Tibial artery (tissue), 4 donors: ENCODE results near the gene PTH2R.

Experiments used
- DNase-seq, 2 donors: peaks; one replicate each; pipeline ENCODE4 v3.0.0-alpha.2; 2019
- H3K27ac ChIP-seq, 2 donors: fragments of 200-600 bp; sonication (generic) in 1 of 2; 1 replicate in 1 of 2; 2 replicates in 1 of 2; pipeline ENCODE4 v1.5.1; 2018 to 2019; ENCODE audit warnings: mild to moderate bottlenecking in 1 of 2
- H3K27me3 ChIP-seq, 2 donors: fragments of 200-600 bp; sonication (generic) in 1 of 2; one replicate each; pipeline versions ENCODE4 v1.5.1 to v1.6.0; 2016 to 2019
- H3K36me3 ChIP-seq, 3 donors: fragments of 200-600 bp; sonication (generic) in 2 of 3; one replicate each; pipeline ENCODE4 v1.5.1; 2016 to 2019; ENCODE audit warnings: mild to moderate bottlenecking in 2 of 3
- H3K4me1 ChIP-seq, 4 donors: fragments of 200-600 bp; sonication (generic) in 2 of 4; 1 replicate in 3 of 4; 2 replicates in 1 of 4; pipeline ENCODE4 v1.5.1; 2016 to 2019
- H3K4me3 ChIP-seq, 2 donors: fragments of 200-600 bp; sonication (generic) in 1 of 2; 1 replicate in 1 of 2; 2 replicates in 1 of 2; pipeline ENCODE4 v1.5.1; 2018 to 2019; ENCODE audit warnings: mild to moderate bottlenecking in 2 of 2
- H3K9me3 ChIP-seq, 3 donors: fragments of 200-600 bp; sonication (generic) in 1 of 3; one replicate each; pipeline ENCODE4 v1.5.1; 2016 to 2019
- CTCF ChIP-seq, 2 experiments: fragments of 200-600 bp in 1 of 2; fragments of 450-650 bp in 1 of 2; IDR thresholded peaks; one replicate each; pipeline ENCODE4 v1.5.1; 2017 to 2019; ENCODE audit warnings: antibody characterized with exemption in 2 of 2, mild to moderate bottlenecking in 1 of 2, moderate library complexity in 1 of 2
- intact Hi-C: fragments of 100-400 bp; cut with DNase I; formaldehyde crosslinking; loops from one replicate; pipeline ENCODE4 v1.15.0; 2023; ENCODE audit warnings: low total_unique reads

The PTH2R gene

GRCh38 chr2:208360259-208361076 is 46.1 kb upstream of the PTH2R start:
- TF ChIP-seq CTCF (IDR thresholded peaks at IDR 0.05): no peak
- no peak for DNase-seq
- Histone ChIP-seq H3K27me3 (no peaks in the 10 kb centered on the region), H3K4me3 (no peak overlapping the region), H3K9me3 (peaks cover 0 to 6% (median 3%) of the 10 kb centered on the region in 3 donors), H3K27ac (no peak overlapping the region), H3K4me1 (peaks cover 0 to 5% (median 0%) of the 10 kb centered on the region in 4 donors), H3K36me3 (peaks cover 0 to 7% (median 3%) of the 10 kb centered on the region in 3 donors)
- intact Hi-C loops: no loop called here

GRCh38 chr2:208361077-208361441 is 45.5 kb upstream of the PTH2R start:
- Histone ChIP-seq H3K27ac (no peak overlapping the region), H3K27me3 (no peaks in the 10 kb centered on the region), H3K36me3 (peaks cover 0 to 7% (median 0%) of the 10 kb centered on the region in 3 donors), H3K9me3 (peaks cover 0 to 7% (median 3%) of the 10 kb centered on the region in 3 donors), H3K4me1 (peaks cover 0 to 5% (median 0%) of the 10 kb centered on the region in 4 donors), H3K4me3 (no peak overlapping the region)
- TF ChIP-seq CTCF (IDR thresholded peaks at IDR 0.05): no peak
- intact Hi-C loops: no loop called here
- DNase-seq: no peak

GRCh38 chr2:208363485-208363884 is 43.1 kb upstream of the PTH2R start:
- Histone ChIP-seq H3K27me3 (no peaks in the 10 kb centered on the region), H3K4me1 (no peaks in the 10 kb centered on the region), H3K4me3 (no peak overlapping the region), H3K27ac (no peak overlapping the region), H3K36me3 (peaks cover 0 to 7% (median 0%) of the 10 kb centered on the region in 3 donors), H3K9me3 (peaks cover 0 to 7% (median 3%) of the 10 kb centered on the region in 3 donors)
- intact Hi-C loops: no loop called here
- no peak for TF ChIP-seq CTCF (IDR thresholded peaks at IDR 0.05)
- no peak for DNase-seq

GRCh38 chr2:208366215-208367127 is 40.1 kb upstream of the PTH2R start:
- H3K27ac ChIP-seq: no peak overlapping the region
- H3K4me1 ChIP-seq: no peaks in the 10 kb centered on the region
- peaks cover 0 to 7% (median 3%) of the 10 kb centered on the region in 3 donors for H3K9me3 ChIP-seq
- no peaks in the 10 kb centered on the region for H3K27me3 ChIP-seq
- H3K36me3 ChIP-seq: no peaks in the 10 kb centered on the region
- DNase-seq: no peak
- intact Hi-C loops: no loop called here
- TF ChIP-seq CTCF (IDR thresholded peaks at IDR 0.05): no peak
- H3K4me3 ChIP-seq: no peak overlapping the region

- Histone ChIP-seq H3K27me3 (no peaks in the 10 kb centered on the region), H3K27ac (no peak overlapping the region), H3K9me3 (peaks cover 0 to 7% (median 3%) of the 10 kb centered on the region in 3 donors), H3K4me1 (no peaks in the 10 kb centered on the region), H3K4me3 (no peak overlapping the region), H3K36me3 (no peaks in the 10 kb centered on the region)
- DNase-seq: no peak
- TF ChIP-seq CTCF (IDR thresholded peaks at IDR 0.05): no peak
- intact Hi-C loops: no loop called here
These were observed 37.5 kb upstream of the PTH2R start for GRCh38 chr2:208369091-208369490.
